Esophagus (tissue), 2 donors: ENCODE data around the gene SOX1. TPM values are rescaled to one million over a fixed set of nuclear protein-coding genes. Genes with fewer than 3 reads are reported as not detected.

Experiments
- H3K27ac ChIP-seq, 2 donors: one replicate each; pipeline ENCODE4 v1.5.1; 2013; ENCODE audit warnings: low read depth in 2 of 2, mild to moderate bottlenecking in 2 of 2, inconsistent platforms in 1 of 2, low read length in 1 of 2, moderate library complexity in 1 of 2
- H3K27me3 ChIP-seq, 2 donors: one replicate each; pipeline ENCODE4 v1.6.1; 2013; ENCODE audit warnings: low read length in 2 of 2, control low read depth in 1 of 2, mild to moderate bottlenecking in 1 of 2; ENCODE audit not compliant: insufficient read depth in 2 of 2, control insufficient read depth in 1 of 2
- H3K36me3 ChIP-seq, 2 donors: one replicate each; pipeline ENCODE4 v1.6.1; 2013; ENCODE audit warnings: low read length in 1 of 2; ENCODE audit not compliant: control insufficient read depth in 2 of 2, insufficient read depth in 2 of 2
- H3K4me1 ChIP-seq, 2 donors: one replicate each; pipeline ENCODE4 v1.6.1; 2013; ENCODE audit warnings: low read length in 1 of 2; ENCODE audit not compliant: control insufficient read depth in 2 of 2, insufficient read depth in 2 of 2
- H3K4me3 ChIP-seq, 2 donors: one replicate each; pipeline ENCODE4 v1.5.1; 2013; ENCODE audit warnings: low read length in 2 of 2, mild to moderate bottlenecking in 2 of 2, low read depth in 1 of 2, moderate library complexity in 1 of 2
- H3K9me3 ChIP-seq, 2 donors: one replicate each; pipeline ENCODE4 v1.6.1; 2013; ENCODE audit warnings: mild to moderate bottlenecking in 2 of 2, low read depth in 1 of 2, low read length in 1 of 2, moderate library complexity in 1 of 2; ENCODE audit not compliant: control insufficient read depth in 2 of 2, insufficient read depth in 1 of 2
- WGBS, 2 donors: extraction: QIAGEN DNeasy Blood & Tissue Kit; methylation state at CpG; one replicate each; pipeline ENCODE4 v1.1.7; 2013; 5-methylcytosine and 5-hydroxymethylcytosine counted together
- polyA plus RNA-seq, 2 donors: library from polyadenylated mRNA; stranded (reverse); fragments of 200-250 nt; gene quantifications; one replicate each; pipeline ENCODE4 v1.2.3, GENCODE V29; 2013
- donor health status: healthy with polysubstance abuse.
- donor health status: Bipolar disorder and iron deficiency.

The SOX1 gene
- polyA plus RNA-seq: not detected

GRCh38 chr13:112067116-112067741, at the start of gene SOX1:
Gene SOX1, plus strand, starts transcription at chr13:112067149. Its CDS starts 510 bp downstream, at chr13:112067659.
- Histone ChIP-seq H3K9me3 (peaks cover 3 to 7% of the 10 kb centered on the region in 2 donors), H3K4me3 (peak within 1 kb of the TSS in 1 of 2 donors; percentile 31), H3K27ac (no peak within 1 kb of the TSS), H3K36me3 (no peaks in the 10 kb centered on the region), H3K27me3 (peaks cover 34 to 39% of the 10 kb centered on the region in 2 donors), H3K4me1 (peaks cover 10 to 11% of the 10 kb centered on the region in 2 donors)
- 7% methylated on average over 48 to 66 of the region's 66 CpGs for WGBS, 2 donors

- 88 to 91% methylated on average over 11 of the region's 11 CpGs for WGBS, 2 donors
- Histone ChIP-seq H3K9me3 (peaks cover 0 to 3% of the 10 kb centered on the region in 2 donors), H3K27ac (no peak overlapping the region), H3K4me3 (no peak overlapping the region), H3K36me3 (no peaks in the 10 kb centered on the region), H3K4me1 (no peaks in the 10 kb centered on the region), H3K27me3 (no peaks in the 10 kb centered on the region)
Observed at GRCh38 chr13:112024577-112024976, 42.4 kb upstream of the SOX1 start.

GRCh38 chr13:112027250-112027649, 39.7 kb upstream of the SOX1 start:
- no peak overlapping the region for H3K4me3 ChIP-seq
- WGBS, 2 donors: 83 to 87% methylated on average over 11 of the region's 11 CpGs
- no peaks in the 10 kb centered on the region for H3K4me1 ChIP-seq
- no peaks in the 10 kb centered on the region for H3K27me3 ChIP-seq
- H3K27ac ChIP-seq: no peak overlapping the region
- peaks cover 0 to 3% of the 10 kb centered on the region in 2 donors for H3K9me3 ChIP-seq
- no peaks in the 10 kb centered on the region for H3K36me3 ChIP-seq

- no peaks in the 10 kb centered on the region for H3K36me3 ChIP-seq
- H3K9me3 ChIP-seq: peaks cover 0 to 3% of the 10 kb centered on the region in 2 donors
- no peaks in the 10 kb centered on the region for H3K4me1 ChIP-seq
- WGBS, 2 donors: 80 to 91% methylated on average over 14 of the region's 14 CpGs
- no peaks in the 10 kb centered on the region for H3K27me3 ChIP-seq
- no peak overlapping the region for H3K4me3 ChIP-seq
- no peak overlapping the region for H3K27ac ChIP-seq
Observed at GRCh38 chr13:112028481-112028880, 38.5 kb upstream of the SOX1 start.

- Histone ChIP-seq H3K27ac (no peak overlapping the region), H3K4me3 (no peak overlapping the region), H3K4me1 (no peaks in the 10 kb centered on the region), H3K27me3 (no peaks in the 10 kb centered on the region), H3K36me3 (no peaks in the 10 kb centered on the region), H3K9me3 (peaks cover 0 to 3% of the 10 kb centered on the region in 2 donors)
- WGBS, 2 donors: 90 to 94% methylated on average over 11 of the region's 11 CpGs
Observed at GRCh38 chr13:112029143-112029542, 37.8 kb upstream of the SOX1 start.

GRCh38 chr13:112032186-112032993, 34.6 kb upstream of the SOX1 start:
- no peak overlapping the region for H3K27ac ChIP-seq
- H3K27me3 ChIP-seq: no peaks in the 10 kb centered on the region
- H3K4me3 ChIP-seq: no peak overlapping the region
- 52 to 69% methylated on average over 18 of the region's 18 CpGs for WGBS, 2 donors
- no peaks in the 10 kb centered on the region for H3K4me1 ChIP-seq
- H3K9me3 ChIP-seq: no peaks in the 10 kb centered on the region
- no peaks in the 10 kb centered on the region for H3K36me3 ChIP-seq

GRCh38 chr13:112034231-112034630, 32.7 kb upstream of the SOX1 start:
- H3K27me3 ChIP-seq: no peaks in the 10 kb centered on the region
- no peaks in the 10 kb centered on the region for H3K36me3 ChIP-seq
- 71% methylated on average over 12 of the region's 12 CpGs for WGBS, 2 donors
- no peak overlapping the region for H3K27ac ChIP-seq
- no peaks in the 10 kb centered on the region for H3K4me1 ChIP-seq
- H3K4me3 ChIP-seq: no peak overlapping the region
- H3K9me3 ChIP-seq: no peaks in the 10 kb centered on the region

- no peaks in the 10 kb centered on the region for H3K4me1 ChIP-seq
- no peaks in the 10 kb centered on the region for H3K9me3 ChIP-seq
- no peak overlapping the region for H3K27ac ChIP-seq
- 75 to 84% methylated on average over 6 of the region's 6 CpGs for WGBS, 2 donors
- no peaks in the 10 kb centered on the region for H3K36me3 ChIP-seq
- H3K4me3 ChIP-seq: no peak overlapping the region
- no peaks in the 10 kb centered on the region for H3K27me3 ChIP-seq
Observed at GRCh38 chr13:112034846-112035245, 32.1 kb upstream of the SOX1 start.

- Histone ChIP-seq H3K27ac (no peak overlapping the region), H3K4me3 (no peak overlapping the region), H3K36me3 (no peaks in the 10 kb centered on the region), H3K9me3 (peaks cover 4 to 5% of the 10 kb centered on the region in 2 donors), H3K27me3 (no peaks in the 10 kb centered on the region), H3K4me1 (no peaks in the 10 kb centered on the region)
- WGBS, 2 donors: 73 to 81% methylated on average over 4 of the region's 4 CpGs
Observed at GRCh38 chr13:112042496-112042895, 24.5 kb upstream of the SOX1 start.
